IMR-90 (cell line): ENCODE results near the gene PLPPR3. TPM values are rescaled to one million over a fixed set of nuclear protein-coding genes. Genes with fewer than 3 reads are reported as not detected.

ENCODE experiments used
- ATAC-seq: fragments of 200-7000 bp; cut with Tn5 transposase; 2 replicates; pipeline ENCODE4 v1.9.1; 2020; ENCODE audit warnings: low read depth, mild to moderate bottlenecking, moderate library complexity
- BruUV-seq: library from RNA; stranded (reverse); fragments of 400-500 nt; replicated peaks from 2 replicates; lab custom pipeline; 2021; lab: Mats Ljungman, UMichigan
- CTCF ChIA-PET: fragments of 300-600 bp; formaldehyde crosslinking; extraction: SDS; loops from one replicate; lab custom pipeline; 2021; ENCODE audit warnings: antibody characterized with exemption; lab: Yijun Ruan, JAX
- POLR2A ChIA-PET: fragments of 300-600 bp; sonication (Branson Sonifier 250); formaldehyde crosslinking; loops from one replicate; lab custom pipeline; 2022; ENCODE audit warnings: antibody characterized with exemption; ENCODE audit not compliant: unreplicated experiment; lab: Charles Lee
- DNase-seq: peaks from one replicate; pipeline ENCODE4 v3.0.0; 2013
- H2AFZ ChIP-seq: replicated peaks from 2 replicates; pipeline ENCODE3; 2013; ENCODE audit warnings: low read length, mild to moderate bottlenecking; ENCODE audit not compliant: poor library complexity
- H2AK5ac ChIP-seq: 2 replicates; pipeline ENCODE4 v1.6.1; 2013; ENCODE audit warnings: low read depth, low read length, inconsistent platforms
- H2AK9ac ChIP-seq: replicated peaks from 2 replicates; pipeline ENCODE3; 2013; ENCODE audit warnings: mild to moderate bottlenecking, low read depth, low read length, moderate library complexity; ENCODE audit not compliant: poor library complexity
- H2BK120ac ChIP-seq: 2 replicates; pipeline ENCODE4 v1.6.1; 2013; ENCODE audit warnings: low read depth, low read length, inconsistent platforms
- H2BK15ac ChIP-seq: 3 replicates; pipeline ENCODE4 v1.6.1; 2013; ENCODE audit warnings: low read depth, low read length, inconsistent platforms
- H2BK20ac ChIP-seq: 2 replicates; pipeline ENCODE4 v1.6.1; 2013; ENCODE audit warnings: low read depth, mild to moderate bottlenecking, inconsistent platforms, low read length, moderate library complexity
- H2BK5ac ChIP-seq: 2 replicates; pipeline ENCODE4 v1.6.1; 2013; ENCODE audit warnings: mild to moderate bottlenecking, low read depth, low read length, inconsistent platforms; ENCODE audit not compliant: poor library complexity, severe bottlenecking
- H3K14ac ChIP-seq: replicated peaks from 2 replicates; pipeline ENCODE4 v1.6.1; 2013; ENCODE audit warnings: low read depth, low read length, inconsistent platforms
- H3K18ac ChIP-seq: 2 replicates; pipeline ENCODE4 v1.6.1; 2013; ENCODE audit warnings: low read depth, low read length, control low read depth
- H3K23ac ChIP-seq: 2 replicates; pipeline ENCODE4 v1.6.1; 2013; ENCODE audit warnings: low read depth, low read length, inconsistent platforms
- H3K27ac ChIP-seq: 2 replicates; pipeline ENCODE4 v1.5.1; 2013; ENCODE audit warnings: mild to moderate bottlenecking, control low read depth, low read length; ENCODE audit not compliant: insufficient read depth
- H3K27me3 ChIP-seq: 2 replicates; pipeline ENCODE4 v1.6.1; 2013; ENCODE audit warnings: low read length; ENCODE audit not compliant: control insufficient read depth, insufficient read depth
- H3K36me3 ChIP-seq: 2 replicates; pipeline ENCODE4 v1.6.1; 2013; ENCODE audit warnings: low read length, mixed read lengths; ENCODE audit not compliant: control insufficient read depth, insufficient read depth
- H3K4ac ChIP-seq: 2 replicates; pipeline ENCODE4 v1.6.1; 2013; ENCODE audit warnings: low read depth, low read length, inconsistent platforms
- H3K4me1 ChIP-seq: 2 replicates; pipeline ENCODE4 v1.6.1; 2013; ENCODE audit warnings: low read length, mixed read lengths; ENCODE audit not compliant: control insufficient read depth, insufficient read depth
- H3K4me2 ChIP-seq: 2 replicates; pipeline ENCODE4 v1.6.1; 2013; ENCODE audit warnings: low read depth, mild to moderate bottlenecking, control low read depth, low read length, moderate library complexity
- H3K4me3 ChIP-seq: 2 replicates; pipeline ENCODE4 v1.5.1; 2013; ENCODE audit warnings: low read depth, mild to moderate bottlenecking, control low read depth, low read length, moderate library complexity; ENCODE audit not compliant: insufficient read depth
- H3K56ac ChIP-seq: 2 replicates; pipeline ENCODE4 v1.6.1; 2013; ENCODE audit warnings: low read length, inconsistent platforms; ENCODE audit not compliant: insufficient read depth; ENCODE audit errors: extremely low read depth
- H3K79me1 ChIP-seq, 2 experiments: 2 replicates each; pipeline ENCODE4 v1.6.1; 2013; ENCODE audit warnings: low read length in 2 of 2, inconsistent platforms in 1 of 2, low read depth in 1 of 2
- H3K9ac ChIP-seq: 2 replicates; pipeline ENCODE4 v1.6.1; 2013; ENCODE audit warnings: low read depth, low read length, control low read depth
- H3K9me1 ChIP-seq: 2 replicates; pipeline ENCODE4 v1.6.1; 2013; ENCODE audit warnings: low read length, inconsistent platforms; ENCODE audit not compliant: insufficient read depth
- H3K9me3 ChIP-seq: 2 replicates; pipeline ENCODE4 v1.6.1; 2013; ENCODE audit warnings: low read length; ENCODE audit not compliant: control insufficient read depth, insufficient read depth
- H4K20me1 ChIP-seq: 2 replicates; pipeline ENCODE4 v1.6.1; 2013; ENCODE audit warnings: low read length, inconsistent platforms; ENCODE audit not compliant: insufficient read depth
- H4K5ac ChIP-seq: 2 replicates; pipeline ENCODE4 v1.6.1; 2013; ENCODE audit warnings: mild to moderate bottlenecking, low read depth, low read length, control low read depth
- H4K8ac ChIP-seq, 2 experiments: 2 replicates each; pipeline ENCODE4 v1.6.1; 2013; ENCODE audit warnings: low read depth in 2 of 2, low read length in 2 of 2, control low read depth in 1 of 2, inconsistent platforms in 1 of 2
- H4K91ac ChIP-seq: 2 replicates; pipeline ENCODE4 v1.6.1; 2013; ENCODE audit warnings: low read depth, low read length, inconsistent platforms; ENCODE audit not compliant: insufficient read depth
- BHLHE40 ChIP-seq: fragments of 150-350 bp; IDR thresholded peaks from 2 replicates; pipeline ENCODE4 v1.6.1; 2016; ENCODE audit warnings: mild to moderate bottlenecking, low read depth, low read length
- CEBPB ChIP-seq: IDR thresholded peaks from 2 replicates; pipeline ENCODE4 v1.6.1; 2012; ENCODE audit warnings: low read depth, low read length, improper control_type of control experiment
- CHD1 ChIP-seq: IDR thresholded peaks from 2 replicates; pipeline ENCODE4 v1.6.1; 2012; ENCODE audit warnings: low read depth, low read length, improper control_type of control experiment
- FOS ChIP-seq: fragments of 150-350 bp; IDR thresholded peaks from 2 replicates; pipeline ENCODE4 v1.6.1; 2016; ENCODE audit warnings: low read depth, low read length
- MAFK ChIP-seq: IDR thresholded peaks from 2 replicates; pipeline ENCODE4 v1.6.1; 2012; ENCODE audit warnings: low read depth, low read length, improper control_type of control experiment
- MAZ ChIP-seq: IDR thresholded peaks from 2 replicates; pipeline ENCODE4 v1.6.1; 2012; ENCODE audit warnings: low read depth, mild to moderate bottlenecking, low read length, improper control_type of control experiment, moderate library complexity, borderline replicate concordance
- MXI1 ChIP-seq: IDR thresholded peaks from 2 replicates; pipeline ENCODE4 v1.6.1; 2012; ENCODE audit warnings: low read depth, mild to moderate bottlenecking, low read length, moderate library complexity, borderline replicate concordance
- NFE2L2 ChIP-seq: fragments of 150-350 bp; IDR thresholded peaks from 2 replicates; pipeline ENCODE4 v1.6.1; 2016; ENCODE audit warnings: low read depth, mild to moderate bottlenecking, low read length
- POLR2A ChIP-seq: IDR thresholded peaks from 2 replicates; pipeline ENCODE4 v1.6.1; 2012; ENCODE audit warnings: mild to moderate bottlenecking, low read depth, low read length
- RAD21 ChIP-seq: IDR thresholded peaks from 2 replicates; pipeline ENCODE4 v1.6.1; 2012; ENCODE audit warnings: low read length, improper control_type of control experiment
- RCOR1 ChIP-seq: IDR thresholded peaks from 2 replicates; pipeline ENCODE4 v1.6.1; 2012; ENCODE audit warnings: mild to moderate bottlenecking, low read length, improper control_type of control experiment; ENCODE audit not compliant: insufficient replicate concordance
- RFX5 ChIP-seq: IDR thresholded peaks from 2 replicates; pipeline ENCODE4 v1.8.0; 2012; ENCODE audit warnings: low read depth, mild to moderate bottlenecking, low read length, moderate library complexity
- SMC3 ChIP-seq: fragments of 150-350 bp; IDR thresholded peaks from 2 replicates; pipeline ENCODE4 v1.6.1; 2016; ENCODE audit warnings: low read depth, mild to moderate bottlenecking, antibody characterized with exemption, low read length, moderate library complexity
- whole genome bisulfite sequencing, 2 experiments: methylation state at CpG; one replicate each; pipeline versions ENCODE4 v1.1.5 to v1.1.7; 2013; ENCODE audit warnings: missing lambda C conversion rate in 2 of 2; ENCODE audit not compliant: insufficient read length in 1 of 2; ENCODE audit errors: extremely low coverage in 2 of 2; 5-methylcytosine and 5-hydroxymethylcytosine counted together
- dilution Hi-C: fragments of 300-500 bp; cut with HindIII; formaldehyde crosslinking; loops from one replicate; pipeline ENCODE4 v1.14.3; 2018; ENCODE audit warnings: low sequenced_read_pairs; ENCODE audit not compliant: unreplicated experiment
- in situ Hi-C: fragments of 300-500 bp; cut with MboI; formaldehyde crosslinking; loops from 3 replicates; pipeline ENCODE4 v1.14.3; 2019; ENCODE audit warnings: low sequenced_read_pairs, inconsistent platforms, mixed read lengths
- intact Hi-C: fragments of 100-400 bp; cut with micrococcal nuclease; formaldehyde crosslinking; loops from 2 replicates; pipeline ENCODE4 v1.10.0; 2022
- polyA plus RNA-seq, 3 experiments: library from polyadenylated mRNA; depleted of rRNA; stranded (reverse); fragments of >200 nt; gene quantifications; 2 replicates each; pipeline ENCODE4 v1.2.3, GENCODE V29; 2012; ENCODE audit warnings: low replicate concordance in 1 of 3
- total RNA-seq: library from RNA; depleted of rRNA; stranded (reverse); fragments of >200 nt; gene quantifications from 2 replicates; pipeline ENCODE4 v1.2.3, GENCODE V29; 2012
- TF ChIP-seq, protein P1 (sequence below): fragments of 150-350 bp; IDR thresholded peaks from 2 replicates; pipeline ENCODE4 v1.6.1; 2017; ENCODE audit warnings: mild to moderate bottlenecking, antibody characterized with exemption, low read length, low read depth
- TF ChIP-seq, protein P2 (sequence below): fragments of 150-350 bp; IDR thresholded peaks from 2 replicates; pipeline ENCODE4 v1.6.1; 2016; ENCODE audit warnings: low read depth, mild to moderate bottlenecking, low read length, moderate library complexity, borderline replicate concordance
- TF ChIP-seq, protein P3 (sequence below): conservative IDR thresholded peaks from 2 replicates; pipeline ENCODE4 v1.5.1; 2012; ENCODE audit warnings: mild to moderate bottlenecking, low read depth, low read length, improper control_type of control experiment

PLPPR3 gene
- total and polyA plus RNA-seq, 2 of the 4 experiments (the other 2 are of a cell fraction) = 0.36 to 1.2 TPM

DNA sequence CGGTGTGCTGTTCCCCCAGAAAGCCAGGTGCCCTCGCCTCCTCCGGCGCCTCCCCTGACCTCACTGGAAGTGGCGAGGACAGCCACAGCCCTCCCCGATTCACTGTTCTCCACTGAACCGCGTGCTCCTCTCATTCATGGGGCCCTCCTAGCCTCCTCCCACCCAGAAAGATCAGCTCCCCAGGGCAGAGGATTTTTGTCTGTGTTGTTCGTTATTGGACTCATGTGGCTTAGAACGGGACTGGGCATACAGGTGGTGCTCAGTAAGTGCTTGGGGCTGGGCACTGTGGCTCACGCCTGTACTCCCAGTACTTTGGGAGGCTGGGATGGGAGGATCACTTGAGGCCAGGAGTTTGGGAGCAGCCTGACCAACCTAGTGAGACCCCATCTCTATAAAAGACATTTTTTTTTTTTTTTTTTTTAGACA lies 22.8 kb upstream of the PLPPR3 start:
- H2BK20ac ChIP-seq = no peak overlapping the region
- H2AK5ac ChIP-seq = peak overlapping the region; percentile 8; the same call in 1 of the 2 replicates
- peaks cover 20% of the 10 kb centered on the region for H3K27me3 ChIP-seq
- H3K9ac ChIP-seq = no peak overlapping the region
- no peak overlapping the region for H4K8ac ChIP-seq
- H3K56ac ChIP-seq = no peak overlapping the region
- no peaks in the 10 kb centered on the region for H3K79me1 ChIP-seq
- WGBS, 2 experiments = no CpG with 5 or more reads among the region's 11 CpGs
- no peaks in the 10 kb centered on the region for H3K36me3 ChIP-seq
- H4K20me1 ChIP-seq = no peaks in the 10 kb centered on the region; the same call in 1 of the 2 replicates
- no peak overlapping the region for H2BK5ac ChIP-seq
- ChIA-PET CTCF (interaction anchor here (0.7 kb wide), 1 partner anchor 19 kb away, joined by 9 read pairs; no protein-coding TSS in a partner anchor), POLR2A (no interaction called here)
- no peak overlapping the region; the same call in 1 of the 2 replicates for H2BK120ac ChIP-seq
- H4K91ac ChIP-seq = no peak overlapping the region
- DNase-seq (no peak), ATAC-seq (no peak)
- no TSS peak for BruUV-seq
- H3K23ac ChIP-seq = no peak overlapping the region
- TF ChIP-seq RCOR1 = no peak
- no peak for TF ChIP-seq RFX5
- TF ChIP-seq MAFK = no peak
- TF ChIP-seq POLR2A = no peak
- TF ChIP-seq SMC3 = no peak
- TF ChIP-seq MAZ = no peak
- no peak for TF ChIP-seq MXI1
- TF ChIP-seq RAD21 = no peak
- no peak for TF ChIP-seq CHD1
- TF ChIP-seq, protein P1, sequence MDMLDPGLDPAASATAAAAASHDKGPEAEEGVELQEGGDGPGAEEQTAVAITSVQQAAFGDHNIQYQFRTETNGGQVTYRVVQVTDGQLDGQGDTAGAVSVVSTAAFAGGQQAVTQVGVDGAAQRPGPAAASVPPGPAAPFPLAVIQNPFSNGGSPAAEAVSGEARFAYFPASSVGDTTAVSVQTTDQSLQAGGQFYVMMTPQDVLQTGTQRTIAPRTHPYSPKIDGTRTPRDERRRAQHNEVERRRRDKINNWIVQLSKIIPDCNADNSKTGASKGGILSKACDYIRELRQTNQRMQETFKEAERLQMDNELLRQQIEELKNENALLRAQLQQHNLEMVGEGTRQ = no peak
- TF ChIP-seq BHLHE40 = no peak
- TF ChIP-seq, protein P2, sequence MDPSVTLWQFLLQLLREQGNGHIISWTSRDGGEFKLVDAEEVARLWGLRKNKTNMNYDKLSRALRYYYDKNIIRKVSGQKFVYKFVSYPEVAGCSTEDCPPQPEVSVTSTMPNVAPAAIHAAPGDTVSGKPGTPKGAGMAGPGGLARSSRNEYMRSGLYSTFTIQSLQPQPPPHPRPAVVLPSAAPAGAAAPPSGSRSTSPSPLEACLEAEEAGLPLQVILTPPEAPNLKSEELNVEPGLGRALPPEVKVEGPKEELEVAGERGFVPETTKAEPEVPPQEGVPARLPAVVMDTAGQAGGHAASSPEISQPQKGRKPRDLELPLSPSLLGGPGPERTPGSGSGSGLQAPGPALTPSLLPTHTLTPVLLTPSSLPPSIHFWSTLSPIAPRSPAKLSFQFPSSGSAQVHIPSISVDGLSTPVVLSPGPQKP = no peak
- TF ChIP-seq FOS = no peak
- no peak for TF ChIP-seq NFE2L2
- TF ChIP-seq CEBPB = no peak
- TF ChIP-seq, protein P3, sequence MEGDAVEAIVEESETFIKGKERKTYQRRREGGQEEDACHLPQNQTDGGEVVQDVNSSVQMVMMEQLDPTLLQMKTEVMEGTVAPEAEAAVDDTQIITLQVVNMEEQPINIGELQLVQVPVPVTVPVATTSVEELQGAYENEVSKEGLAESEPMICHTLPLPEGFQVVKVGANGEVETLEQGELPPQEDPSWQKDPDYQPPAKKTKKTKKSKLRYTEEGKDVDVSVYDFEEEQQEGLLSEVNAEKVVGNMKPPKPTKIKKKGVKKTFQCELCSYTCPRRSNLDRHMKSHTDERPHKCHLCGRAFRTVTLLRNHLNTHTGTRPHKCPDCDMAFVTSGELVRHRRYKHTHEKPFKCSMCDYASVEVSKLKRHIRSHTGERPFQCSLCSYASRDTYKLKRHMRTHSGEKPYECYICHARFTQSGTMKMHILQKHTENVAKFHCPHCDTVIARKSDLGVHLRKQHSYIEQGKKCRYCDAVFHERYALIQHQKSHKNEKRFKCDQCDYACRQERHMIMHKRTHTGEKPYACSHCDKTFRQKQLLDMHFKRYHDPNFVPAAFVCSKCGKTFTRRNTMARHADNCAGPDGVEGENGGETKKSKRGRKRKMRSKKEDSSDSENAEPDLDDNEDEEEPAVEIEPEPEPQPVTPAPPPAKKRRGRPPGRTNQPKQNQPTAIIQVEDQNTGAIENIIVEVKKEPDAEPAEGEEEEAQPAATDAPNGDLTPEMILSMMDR = no peak
- H3K14ac ChIP-seq = no peak overlapping the region
- H2AK9ac ChIP-seq = peak overlapping the region; percentile 61
- H3K4ac ChIP-seq = no peak overlapping the region
- peak overlapping the region; percentile 33 for H2AFZ ChIP-seq
- intact Hi-C loops = no loop called here
- no peak overlapping the region for H3K27ac ChIP-seq
- H3K4me1 ChIP-seq = peaks cover 2% of the 10 kb centered on the region; the same call in 1 of the 2 replicates
- no peak overlapping the region for H3K4me2 ChIP-seq
- dilution Hi-C loops = no loop called here
- no peak overlapping the region for H3K18ac ChIP-seq
- H4K5ac ChIP-seq = no peak overlapping the region
- H3K4me3 ChIP-seq = no peak overlapping the region
- H2BK15ac ChIP-seq = no peak overlapping the region
- in situ Hi-C loops = no loop called here
- no peaks in the 10 kb centered on the region for H3K9me3 ChIP-seq
- H3K9me1 ChIP-seq = no peaks in the 10 kb centered on the region
